ENCODE results near the gene SH3RF3.

- TF ChIP-seq CTCF (IDR thresholded peaks at IDR 0.05; ENCODE audit: low read depth, low read length): no peak
- no peak for TF ChIP-seq MYC (IDR thresholded peaks at IDR 0.05; ENCODE audit: low read depth, low read length)
Measured at GRCh38 chr2:109399066-109399465, 270.1 kb downstream of the SH3RF3 start.

Data from NB4 (cell line).